ENCODE measurements around the gene MATN1. TPM values are rescaled to one million over a fixed set of nuclear protein-coding genes. Genes with fewer than 3 reads are reported as not detected.
A peak's percentile ranks its signal among the peaks of the same experiment; 100 is the strongest.

Gene MATN1
- total RNA-seq, 1 donor from 2014 or later, result 0.17 TPM

DNA sequence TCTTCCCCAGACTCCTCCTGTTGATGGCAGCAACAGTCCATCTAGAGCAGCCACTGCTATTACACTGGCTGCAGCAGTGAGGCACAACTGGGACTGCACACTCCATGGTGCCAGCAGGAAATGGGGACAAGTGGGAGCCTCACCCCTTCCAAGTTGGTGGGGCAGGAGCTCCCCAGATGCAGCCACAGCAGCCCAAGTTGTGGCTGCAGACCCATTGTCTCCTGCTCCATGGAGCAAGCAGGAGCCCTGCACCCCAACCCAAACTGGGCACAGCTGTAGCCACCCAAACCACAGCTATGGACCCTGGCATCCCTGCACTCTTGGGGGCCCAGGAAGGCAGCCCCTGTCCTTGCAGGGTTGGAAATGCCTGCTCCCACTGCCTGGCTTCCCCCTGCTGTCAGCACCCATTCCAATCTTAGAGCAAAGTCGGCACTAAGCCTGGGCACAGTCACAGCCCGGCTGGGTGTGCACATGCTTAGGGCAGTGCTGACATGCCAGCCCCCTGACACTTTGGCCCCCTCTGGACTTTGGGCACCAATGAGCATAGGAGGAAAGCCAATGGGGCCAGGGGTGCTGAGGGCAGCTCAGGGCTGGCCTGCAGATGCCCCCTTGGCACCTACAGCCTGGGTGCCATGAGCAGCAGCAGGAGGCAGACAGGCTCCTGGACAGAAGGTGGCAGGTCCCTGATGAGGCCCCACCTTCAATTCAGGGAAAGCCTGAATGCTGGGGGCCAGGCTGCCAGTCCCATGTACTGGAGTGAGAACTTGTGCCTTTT is 44.0 kb downstream of the MATN1 start:
- DNase-seq, result no peak

DNA sequence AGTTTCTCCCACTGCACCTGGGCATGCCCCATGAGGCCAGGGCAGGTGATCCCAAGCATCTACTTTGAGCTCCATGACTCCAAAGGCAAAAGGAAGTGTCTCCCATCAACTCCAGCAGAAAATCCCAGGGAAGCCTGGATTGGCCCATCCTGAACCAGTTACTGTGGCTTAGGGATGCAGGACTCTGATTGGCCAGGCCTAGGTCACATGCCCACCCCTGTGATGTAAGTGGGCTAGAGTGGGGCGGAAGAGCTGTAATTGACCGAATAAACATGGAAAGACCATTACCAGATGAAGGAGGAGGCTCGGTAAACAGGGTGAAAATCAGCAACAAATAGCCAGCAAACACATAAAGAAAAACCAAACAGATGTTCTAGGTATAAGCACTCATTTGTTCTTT is 45.2 kb downstream of the MATN1 start:
- DNase-seq, result no peak

DNA sequence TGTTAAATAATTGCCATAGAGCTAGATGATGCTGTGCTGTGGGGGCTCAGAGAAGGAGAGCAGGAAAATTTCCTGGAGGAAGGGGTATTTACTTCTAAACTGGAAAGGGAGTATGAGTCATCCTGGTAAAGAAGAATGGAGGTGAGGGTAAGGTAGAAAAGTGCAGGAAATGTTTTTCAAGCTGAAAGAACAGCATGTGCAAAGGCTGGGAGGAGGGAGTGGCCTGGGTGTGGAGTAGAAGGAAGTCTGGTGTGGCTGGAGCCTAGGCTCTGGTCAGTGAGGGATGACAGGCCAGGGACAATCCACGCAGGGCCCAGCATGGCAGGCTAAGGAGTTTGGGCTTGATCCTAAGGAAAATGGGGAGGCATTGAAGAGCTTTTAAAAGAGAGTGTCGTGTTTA is 45.9 kb downstream of the MATN1 start:
- DNase-seq, result peak; percentile 3

DNA sequence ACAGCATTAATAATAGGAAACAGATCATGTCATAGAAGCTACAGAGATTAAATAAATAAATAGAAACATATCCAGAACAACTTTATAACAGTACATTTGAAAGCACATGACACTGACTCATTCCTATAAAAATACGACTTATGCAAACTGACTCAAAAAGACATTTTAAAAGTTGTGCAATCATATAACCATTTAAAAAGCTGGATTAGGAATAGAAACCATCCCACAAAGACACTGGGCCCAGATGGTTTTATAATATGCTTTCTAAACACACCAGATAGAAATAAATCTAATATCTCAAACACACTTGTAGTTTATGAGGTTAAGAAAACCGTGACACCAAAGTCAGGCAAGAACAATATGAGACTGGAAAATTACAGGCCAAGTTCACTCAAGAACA is 47.6 kb downstream of the MATN1 start:
- no peak for DNase-seq

DNA sequence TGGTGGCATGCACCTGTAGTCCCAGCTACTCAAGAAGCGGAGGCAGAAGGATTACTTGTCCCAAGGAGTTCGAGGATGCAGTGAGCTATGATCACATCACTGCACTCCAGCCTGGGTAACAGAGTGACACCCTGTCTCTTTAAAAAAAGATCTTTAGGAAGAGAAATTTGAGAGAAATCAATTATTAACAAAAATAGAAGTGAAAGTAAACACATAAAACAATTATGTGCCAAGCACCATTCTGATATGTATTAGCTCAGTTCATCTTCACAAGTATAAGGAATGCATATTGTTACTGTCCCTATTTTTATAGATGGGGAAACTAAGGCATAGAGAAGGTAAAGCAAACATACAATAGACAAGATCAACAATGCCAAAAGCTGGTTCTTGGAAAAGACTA is 48.1 kb downstream of the MATN1 start:
- no peak for DNase-seq

DNA sequence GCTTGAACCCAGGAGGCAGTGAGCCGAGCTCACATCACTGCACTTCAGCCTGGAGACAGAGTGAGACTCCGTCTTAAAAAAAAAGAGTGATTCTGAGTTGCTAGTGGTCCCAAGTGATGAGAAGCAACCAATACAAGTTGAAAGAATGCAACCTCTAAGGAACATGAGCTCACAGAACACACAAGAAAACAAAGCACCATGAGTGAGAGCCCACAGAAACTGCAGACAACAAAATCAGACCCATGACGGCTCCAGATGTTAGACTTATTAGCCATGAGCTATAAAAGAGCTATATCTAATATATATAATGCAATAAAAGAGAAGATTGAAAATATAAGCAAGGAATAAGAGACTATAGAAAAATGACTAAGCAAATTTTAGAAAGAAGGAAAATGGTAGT is 50.0 kb downstream of the MATN1 start:
- DNase-seq, result no peak

DNA sequence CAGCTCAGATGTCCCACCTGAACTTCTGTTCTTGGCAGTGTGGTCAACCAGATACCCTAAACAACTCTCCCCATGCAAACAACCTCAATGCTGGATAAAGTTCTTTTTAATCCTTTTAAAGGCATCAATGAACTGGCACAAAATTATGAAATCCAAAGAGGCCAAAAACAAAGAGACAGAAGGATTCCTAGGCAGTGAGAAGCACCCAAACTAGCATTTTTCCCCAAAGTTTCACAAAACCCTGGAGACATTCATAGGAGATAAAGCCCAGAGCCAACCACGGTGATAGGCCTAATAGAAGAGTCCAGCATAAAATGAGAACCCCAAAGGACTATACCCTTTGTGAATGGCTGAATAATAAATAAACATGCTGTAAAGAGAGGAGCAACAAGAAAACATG is 50.7 kb downstream of the MATN1 start:
- no peak for DNase-seq

DNA sequence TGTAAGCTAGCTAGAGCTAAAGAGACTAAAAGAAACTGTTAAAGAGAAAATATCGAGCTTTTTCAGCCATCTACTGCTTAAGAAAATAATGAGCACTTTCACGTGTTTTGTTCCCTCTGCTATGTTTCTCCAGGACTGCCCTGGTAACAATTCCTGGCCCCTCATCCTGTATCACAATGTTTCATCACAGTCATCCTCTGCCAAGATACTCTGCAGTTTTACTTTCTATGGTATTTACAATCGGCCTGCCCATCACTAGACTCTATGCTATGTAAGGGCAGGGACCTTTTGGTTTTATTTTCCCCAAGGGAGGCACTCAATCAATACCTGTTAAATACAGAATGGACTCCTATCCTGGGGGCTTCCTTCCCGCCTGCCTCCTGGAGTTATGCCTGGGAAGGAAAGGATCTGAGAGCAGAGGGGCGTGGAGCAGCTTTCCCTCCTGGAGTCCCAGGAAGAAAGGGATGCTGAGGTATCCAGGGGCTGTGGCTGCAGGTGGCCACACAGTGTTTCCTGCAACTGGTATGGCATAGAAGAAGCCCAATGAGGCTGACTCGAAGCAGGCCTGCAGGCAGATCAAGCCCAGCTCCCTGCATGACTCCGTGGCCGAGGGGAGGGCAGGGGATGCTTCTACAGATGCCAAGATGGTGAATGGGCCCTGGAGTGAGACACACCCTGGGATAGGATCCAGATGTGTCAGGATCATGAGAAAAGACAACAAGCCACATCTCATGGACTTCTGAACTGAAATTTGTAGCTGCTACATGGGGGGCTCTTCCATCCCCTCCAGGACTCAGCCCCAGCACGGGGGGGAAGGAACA is 52.9 kb downstream of the MATN1 start:
- DNase-seq, result no peak

DNA sequence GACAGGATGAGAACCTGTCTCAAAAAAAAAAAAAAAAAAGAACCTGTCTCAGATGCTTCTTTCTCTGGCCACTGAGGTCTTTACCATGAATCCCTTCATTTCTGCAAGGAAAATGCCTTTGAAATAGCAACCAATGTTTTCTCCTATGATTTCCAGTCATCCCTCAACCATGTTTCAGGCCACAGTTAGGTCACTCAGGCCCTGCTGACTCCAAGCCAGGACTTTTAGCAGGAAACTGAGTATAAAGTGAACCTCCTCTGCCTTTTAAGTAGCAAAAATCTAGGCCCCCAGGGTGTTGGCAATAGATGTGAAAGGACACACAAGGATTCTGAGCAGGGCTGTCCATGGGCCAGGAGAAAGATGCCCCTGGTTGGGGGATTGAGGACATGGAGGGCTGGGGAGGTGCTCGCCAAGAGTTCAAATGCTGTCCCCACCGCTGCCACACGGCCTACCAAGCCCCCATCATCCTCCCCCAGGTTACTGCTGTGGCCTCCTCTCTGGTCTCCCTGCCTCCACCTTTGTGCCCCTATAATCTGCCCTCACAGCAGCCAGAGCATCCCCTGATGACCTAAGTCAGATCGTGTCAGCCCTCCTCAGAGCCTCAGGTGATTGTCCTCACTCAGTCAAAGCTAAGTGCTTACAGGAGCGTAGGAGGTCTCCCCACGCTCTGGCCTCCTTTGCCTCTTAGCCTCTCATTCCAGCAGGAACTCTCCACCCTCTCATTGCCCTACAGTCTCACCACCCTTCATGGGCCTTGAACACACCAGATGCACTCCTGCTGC is 54.6 kb downstream of the MATN1 start:
- no peak for DNase-seq

DNA sequence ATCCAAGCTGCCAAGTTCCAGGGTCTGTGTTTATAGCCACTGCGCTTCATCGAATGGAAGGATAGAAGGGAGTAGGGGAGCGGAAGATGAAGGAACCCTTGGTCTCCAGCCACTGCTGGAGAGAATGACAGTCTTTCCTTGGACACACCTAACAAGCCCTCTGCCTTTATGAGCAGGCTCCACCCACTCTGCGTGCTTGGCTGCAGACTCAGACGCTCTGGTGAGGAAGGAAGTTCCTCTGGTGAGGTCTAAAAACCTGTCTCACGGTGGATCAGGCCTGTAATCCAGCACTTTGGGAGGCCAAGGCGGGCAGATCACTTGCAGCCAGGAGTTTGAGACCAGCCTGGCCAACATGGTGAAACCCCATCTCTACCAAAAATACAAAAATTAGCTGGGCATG is 55.4 kb downstream of the MATN1 start:
- no peak for DNase-seq

DNA sequence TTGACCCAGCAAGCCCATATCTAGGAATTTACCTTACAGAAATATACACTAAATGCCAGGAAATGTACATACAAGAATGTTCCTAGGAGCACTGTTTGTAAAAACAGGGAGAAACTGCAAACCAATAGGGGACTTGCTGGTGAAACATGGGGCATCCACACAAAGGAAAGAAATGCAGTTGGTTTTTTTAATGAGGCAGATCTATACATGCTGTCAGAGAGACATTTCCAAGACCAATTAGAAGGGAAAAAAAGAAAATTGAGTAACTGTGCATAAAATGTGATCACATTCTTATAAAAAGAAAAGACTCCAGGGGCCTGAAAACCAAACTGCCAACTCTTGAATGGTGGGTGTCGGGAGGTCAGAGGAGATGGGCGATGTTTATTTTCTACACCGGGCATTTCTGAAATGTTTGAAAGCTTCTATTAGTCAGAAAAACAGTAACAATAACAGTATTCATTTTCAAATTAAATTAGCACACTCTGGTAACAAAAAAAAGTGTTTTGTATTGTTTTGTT is 56.6 kb downstream of the MATN1 start:
- no peak for DNase-seq

DNA sequence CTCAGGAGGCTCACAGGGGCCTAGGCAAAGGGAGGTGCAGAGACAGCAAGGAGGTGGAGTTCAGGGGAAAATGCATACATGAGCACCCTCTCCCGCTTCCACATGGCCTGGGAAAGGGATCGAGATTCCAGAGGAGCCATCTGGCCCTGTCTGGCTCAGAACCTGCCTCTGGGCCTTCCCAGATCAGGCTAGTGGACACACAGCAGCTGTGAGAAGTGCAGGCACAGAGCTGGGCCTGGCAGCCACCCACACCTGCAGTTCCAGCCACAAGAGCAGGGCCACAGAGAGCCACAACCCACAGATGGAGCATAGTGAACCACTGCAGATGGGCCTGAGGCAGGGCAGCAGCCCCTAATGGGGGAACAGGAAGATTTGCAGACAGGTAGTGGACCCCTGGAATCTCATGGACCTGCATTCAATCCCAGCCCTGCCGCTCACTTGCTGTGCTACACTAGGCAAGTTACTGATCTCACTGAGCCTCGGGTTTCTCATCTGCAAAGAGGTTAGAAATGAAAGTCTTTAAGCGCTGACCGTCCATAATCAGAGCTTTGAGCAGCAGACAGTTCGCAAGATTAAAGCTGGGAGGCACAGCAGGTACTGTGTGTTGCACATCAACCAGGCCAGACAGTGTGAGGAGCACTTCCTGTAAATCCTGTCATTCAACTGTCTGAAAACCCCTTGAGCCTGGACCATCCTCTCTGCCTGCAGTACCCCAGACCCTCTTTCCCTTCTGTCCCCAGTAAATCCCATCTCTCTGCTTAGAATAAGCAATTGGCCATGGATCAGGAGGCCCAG is 58.0 kb downstream of the MATN1 start:
- no peak for DNase-seq

DNA sequence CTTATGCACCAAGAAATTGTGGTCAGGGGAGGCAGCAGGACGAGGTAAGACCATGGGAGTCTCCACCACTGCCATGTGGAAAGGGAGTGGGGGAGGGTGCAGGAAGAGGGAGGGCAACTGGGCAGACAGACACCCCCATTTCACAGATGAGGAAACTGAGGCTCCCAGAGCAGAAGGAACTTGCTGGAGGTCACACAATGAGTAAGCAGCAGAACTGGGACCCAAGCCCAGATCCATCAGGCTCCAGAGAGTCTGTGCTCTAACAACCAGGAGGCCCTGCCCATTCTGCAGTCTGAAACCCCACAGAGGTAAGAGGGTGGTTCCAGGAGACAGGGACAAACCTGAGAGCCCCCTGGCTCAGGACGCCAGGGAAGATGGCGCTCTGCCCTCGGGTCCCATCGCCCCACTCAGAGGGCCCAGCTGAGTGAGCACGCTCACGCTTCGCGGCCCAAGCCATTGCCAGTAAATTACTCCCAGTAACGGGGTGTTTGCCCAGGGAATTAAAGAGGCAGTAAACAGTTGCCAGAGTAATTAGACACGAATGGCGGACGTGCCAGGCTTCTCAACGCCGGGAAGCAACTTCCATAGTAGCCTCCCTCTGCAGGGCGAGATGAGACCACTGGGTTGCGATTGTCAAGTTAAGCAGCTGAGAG is 59.2 kb downstream of the MATN1 start:
- no peak for DNase-seq

DNA sequence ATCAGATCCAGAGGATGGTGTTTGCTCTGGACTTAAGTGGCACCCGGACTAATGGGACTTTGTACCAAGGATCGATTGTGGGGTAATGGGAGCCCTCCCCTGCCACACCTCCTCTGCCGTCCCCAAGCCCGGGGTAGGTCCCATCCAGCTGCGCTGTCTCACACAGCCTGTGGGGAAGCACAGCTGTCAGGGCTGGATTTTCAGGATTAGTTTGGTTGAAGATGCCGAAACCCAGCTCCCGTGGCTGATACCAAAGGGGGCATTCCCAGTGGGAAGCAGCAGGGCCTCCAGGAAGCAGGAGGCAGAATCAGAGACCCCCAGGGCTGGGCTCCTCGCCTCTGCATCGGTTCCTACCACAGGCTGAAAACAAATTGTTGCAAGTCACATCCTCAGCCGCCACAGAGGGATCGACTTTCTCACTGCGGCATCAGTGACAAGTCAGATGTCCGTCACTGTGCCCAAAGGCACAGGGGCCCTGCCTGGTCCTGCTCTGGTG is 59.7 kb downstream of the MATN1 start:
- DNase-seq, result no peak

DNA sequence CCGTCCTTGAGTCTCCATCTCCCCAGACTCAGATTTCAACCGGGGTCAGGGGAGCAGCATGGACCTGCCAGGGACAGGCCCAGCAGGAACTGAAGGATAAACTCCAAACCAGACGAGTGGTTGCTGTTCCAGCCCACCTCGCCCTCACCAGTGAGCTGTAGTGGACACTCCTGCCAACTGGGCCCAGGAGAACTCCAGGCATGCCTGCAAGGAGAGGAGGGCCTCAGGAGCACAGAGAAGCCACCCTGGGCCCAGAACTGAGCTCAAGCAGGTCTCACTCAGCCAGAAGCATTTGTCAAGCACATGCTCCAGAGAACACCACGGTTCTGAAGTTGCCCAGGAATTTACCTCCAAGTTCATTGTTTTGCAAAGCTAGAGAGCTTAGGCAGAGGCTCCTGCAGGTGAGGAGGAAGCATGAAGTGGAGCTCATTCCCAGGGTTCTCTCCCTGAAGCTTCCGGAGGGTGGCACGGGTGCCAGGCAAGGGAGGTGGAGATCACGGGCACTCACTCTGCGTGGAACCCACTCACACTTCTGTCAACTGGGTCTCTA is 61.0 kb downstream of the MATN1 start:
- DNase-seq, result no peak

DNA sequence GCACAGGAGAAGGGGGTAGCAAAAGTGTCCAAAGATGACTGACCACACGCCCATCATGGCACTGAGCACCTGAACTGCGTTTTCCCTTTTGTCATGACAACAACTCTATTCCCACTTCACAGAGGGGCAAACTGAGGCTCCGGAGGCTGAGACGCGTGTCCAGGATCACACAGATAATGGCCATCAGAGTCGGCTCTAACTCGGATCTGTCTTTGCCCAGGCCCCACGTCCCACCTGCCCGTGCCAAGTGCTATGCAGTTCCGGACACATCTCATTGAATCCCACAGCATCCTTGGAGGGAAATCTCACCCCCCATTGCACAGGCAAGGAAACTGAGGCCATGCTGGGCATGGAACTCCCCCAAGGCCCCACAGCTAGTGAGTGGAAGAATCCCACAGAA is 62.1 kb downstream of the MATN1 start:
- DNase-seq, result no peak

Other genes starting within 250 kb of the MATN1 start
- gene LAPTM5, start 34.2 kb upstream of the MATN1 start, total RNA-seq, result 23.1 and 39.9 TPM in 2 replicates
- 22.0 and 55.3 TPM in 2 replicates for gene SDC3, start 185.2 kb upstream of the MATN1 start, total RNA-seq